ENCODE results near the gene GABRR2.

GABRR2 gene

GRCh38 chr6:89209457-89209856 lies 105.6 kb downstream of the GABRR2 start:
- DNase-seq (ENCODE audit: low spot score) = no peak

GRCh38 chr6:89208551-89208950 lies 106.5 kb downstream of the GABRR2 start:
- no peak for DNase-seq (ENCODE audit: low spot score)

Data from SK-N-DZ (cell line).